ENCODE data around the gene NUDT11.
"Not testable (repeated sequence)": the region's sequence is repeated elsewhere in the genome, so short reads cannot be mapped to it uniquely, and the experiment has no call there.

NUDT11 gene
- total RNA-seq, result 0.97 to 1.1 reads per million in 2 donors

DNA sequence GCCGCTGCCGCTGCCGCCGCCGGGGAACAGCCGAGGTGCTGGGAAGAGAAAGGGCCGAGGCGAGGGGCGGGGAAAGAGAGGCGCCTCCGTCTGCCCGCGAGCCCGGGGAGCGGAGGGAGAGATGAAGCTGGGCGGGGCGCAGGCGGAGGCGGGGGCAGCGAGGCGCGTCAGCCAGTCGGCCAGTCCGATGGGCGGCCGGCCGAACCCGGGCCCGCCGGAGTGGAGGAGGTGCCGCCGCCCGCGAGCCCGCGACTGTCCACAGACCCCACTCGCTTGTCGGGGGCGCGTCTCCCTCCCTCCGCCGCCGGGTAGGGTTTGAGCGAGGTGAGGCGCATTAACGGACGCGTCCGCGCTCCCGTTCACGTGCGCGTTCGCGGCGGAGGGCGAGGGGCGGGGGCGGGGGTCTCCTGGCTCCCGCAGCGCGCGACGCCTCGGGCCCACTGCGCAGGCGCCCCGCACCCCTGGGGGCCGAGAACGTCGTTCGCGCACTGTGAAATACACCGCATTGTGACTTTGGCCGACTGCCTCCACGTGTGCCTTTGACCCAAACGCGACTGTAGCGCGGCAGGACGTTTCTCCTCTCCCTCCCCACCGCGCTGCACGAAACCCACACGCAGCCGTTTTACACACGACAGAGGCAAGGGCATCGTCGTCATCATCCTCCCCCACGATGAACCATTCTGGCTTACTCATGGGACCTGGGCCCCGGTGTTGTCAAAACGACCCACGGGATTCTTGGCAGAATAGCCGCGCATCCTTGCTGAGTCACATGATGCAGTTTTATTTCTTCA is at the start of gene NUDT11:
Gene NUDT11, minus strand, starts transcription at position 92 of the 791 bp plus-strand sequence. CDS start 148 bp downstream, outside the sequence.
- peak; percentile 5 for DNase-seq

DNA sequence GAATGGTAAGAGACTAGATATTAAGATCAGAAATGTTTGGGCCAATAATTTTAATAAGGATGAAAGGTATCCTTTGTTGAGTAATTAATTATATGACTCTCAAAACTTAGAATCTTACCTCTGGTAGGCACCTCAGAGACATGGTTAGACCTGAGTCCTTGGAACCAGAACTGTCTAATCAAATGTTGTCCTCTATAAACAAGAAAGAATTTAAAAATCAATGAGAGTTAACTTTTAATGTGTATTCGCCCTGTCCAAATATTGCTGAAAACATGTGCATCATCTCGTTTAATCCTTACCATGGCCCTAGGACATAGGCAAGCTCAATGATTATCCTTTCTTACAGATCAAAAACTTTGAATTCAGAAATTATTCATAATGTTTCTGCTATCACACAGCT is 24.0 kb upstream of the NUDT11 start:
- DNase-seq, result no peak

DNA sequence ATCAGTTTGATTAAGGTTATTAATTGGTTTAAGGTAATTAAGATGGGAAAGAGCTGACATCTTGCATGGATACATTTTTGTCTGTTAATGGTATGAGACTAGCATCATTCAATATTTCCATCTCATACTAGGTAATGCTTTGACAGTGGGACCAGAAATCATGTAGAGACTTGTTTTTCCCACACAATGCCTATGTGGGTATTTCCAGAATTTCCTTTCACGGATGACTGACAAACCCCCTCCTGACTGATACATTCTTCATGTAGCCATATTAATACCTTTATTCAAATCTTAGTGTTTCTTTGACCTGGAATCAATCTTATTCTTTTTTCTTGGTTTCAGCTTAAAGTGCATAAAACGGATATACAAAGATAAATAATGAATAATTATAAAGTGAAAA is 22.7 kb upstream of the NUDT11 start:
- not testable (repeated sequence) for DNase-seq

DNA sequence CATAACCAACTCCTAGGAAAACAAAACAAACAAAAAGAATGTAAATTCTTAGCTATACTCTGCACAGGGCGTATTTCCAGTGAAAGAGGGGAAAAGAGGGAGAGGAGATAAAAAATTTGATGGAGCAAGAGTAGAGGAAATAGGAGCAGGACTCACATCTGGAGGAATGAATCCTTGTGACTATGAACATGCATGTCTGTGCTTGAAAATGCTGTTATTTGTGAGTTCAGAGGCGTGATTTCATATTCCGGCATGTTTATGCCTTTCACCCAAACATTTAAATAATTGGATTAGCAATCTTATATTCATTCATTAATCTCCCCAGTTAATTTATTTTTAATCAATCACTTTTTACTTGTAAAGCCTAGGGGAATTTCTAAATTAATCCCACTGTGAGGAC is 11.2 kb upstream of the NUDT11 start:
- DNase-seq, result no peak

DNA sequence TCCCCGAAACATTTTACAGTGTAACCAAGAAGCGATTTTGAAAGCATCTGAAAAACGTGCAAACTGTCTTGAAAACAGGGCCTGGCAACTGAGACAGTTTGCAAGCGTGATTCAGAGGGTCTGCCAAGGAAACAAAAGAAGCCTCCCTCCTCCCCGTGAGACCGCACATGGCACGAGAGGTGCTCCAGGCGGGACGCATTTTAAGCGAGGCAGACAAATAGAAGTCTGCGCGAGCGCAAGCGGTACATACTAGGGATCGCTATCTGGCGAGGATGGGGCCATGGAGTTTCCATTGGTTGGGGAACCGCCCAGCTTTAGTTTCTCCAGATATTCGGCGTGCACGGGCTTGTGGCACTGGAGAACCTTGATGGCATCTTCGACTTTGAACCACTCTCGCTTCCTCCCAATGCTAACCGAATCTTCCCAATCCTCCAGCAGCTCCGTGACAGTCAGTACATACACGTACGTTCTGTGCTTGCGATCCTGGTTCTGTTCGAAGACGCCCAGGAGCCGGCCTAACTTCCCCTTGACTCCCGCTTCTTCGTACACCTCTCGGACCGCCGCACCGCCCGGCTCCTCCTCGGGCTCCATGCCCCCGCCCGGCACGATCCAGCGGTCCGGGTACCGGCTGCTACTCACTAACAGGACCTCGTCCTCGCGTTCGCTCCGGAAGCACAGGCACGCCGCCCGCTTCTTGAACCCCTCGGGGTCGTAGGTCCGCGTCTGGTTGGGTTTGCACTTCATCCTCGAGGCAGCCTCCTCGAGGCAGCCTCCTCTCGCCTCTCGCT is 497 bp downstream of the NUDT11 start:
- DNase-seq, result not testable (repeated sequence)

DNA sequence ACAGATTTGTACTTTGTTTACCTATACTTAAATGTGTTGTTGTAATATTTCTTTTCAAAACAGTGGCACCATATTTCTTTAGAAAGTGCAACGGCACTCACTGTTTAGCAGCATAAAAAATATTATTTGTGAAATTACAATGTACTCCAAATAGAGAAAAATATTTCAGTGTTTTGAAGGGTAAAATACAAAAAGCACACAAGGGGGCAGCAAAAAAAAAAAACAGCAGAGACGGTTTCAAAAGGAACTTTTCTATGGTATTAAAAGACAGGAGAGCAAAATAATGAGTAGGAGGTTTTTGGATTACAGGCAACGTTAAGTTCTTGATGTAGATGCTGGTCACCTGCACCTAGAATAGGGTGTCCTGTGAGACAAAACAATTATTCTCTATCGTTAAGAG is 2.0 kb downstream of the NUDT11 start:
- DNase-seq, result no peak

DNA sequence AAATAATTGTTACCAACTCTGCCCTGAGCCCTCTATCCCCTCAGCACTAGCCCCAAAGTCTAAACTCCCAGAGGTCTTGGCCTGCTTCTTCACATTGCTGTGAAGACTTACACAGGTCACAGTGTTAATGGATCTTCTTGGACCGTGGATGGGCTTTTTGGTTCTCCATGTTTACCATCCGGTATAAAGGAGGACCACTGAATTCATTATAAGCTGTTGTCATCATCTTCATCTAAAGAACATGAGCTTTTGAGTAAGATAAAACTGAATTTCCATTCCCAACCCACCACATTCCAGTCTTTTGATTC is 8.5 kb downstream of the NUDT11 start:
- no peak for DNase-seq

DNA sequence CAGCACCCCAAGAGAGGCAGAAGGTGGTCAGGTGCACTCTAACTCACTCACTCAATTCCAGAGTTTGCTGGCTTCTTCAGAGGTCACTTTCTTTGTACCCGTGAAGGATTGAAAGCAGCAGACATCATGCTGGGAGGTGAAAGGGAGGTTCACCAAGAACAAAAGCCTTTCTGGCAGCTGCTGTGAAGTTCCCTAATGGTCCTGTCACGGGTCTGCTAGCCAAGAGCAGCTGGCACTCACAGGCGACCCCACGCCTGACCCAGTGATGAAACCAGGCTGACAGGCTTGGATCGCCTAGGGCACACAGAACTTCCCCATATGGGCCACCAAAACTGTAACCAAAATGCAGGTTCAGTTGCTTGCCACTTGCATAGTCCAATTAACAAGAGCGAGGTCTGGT is 11.8 kb downstream of the NUDT11 start:
- DNase-seq, result no peak

DNA sequence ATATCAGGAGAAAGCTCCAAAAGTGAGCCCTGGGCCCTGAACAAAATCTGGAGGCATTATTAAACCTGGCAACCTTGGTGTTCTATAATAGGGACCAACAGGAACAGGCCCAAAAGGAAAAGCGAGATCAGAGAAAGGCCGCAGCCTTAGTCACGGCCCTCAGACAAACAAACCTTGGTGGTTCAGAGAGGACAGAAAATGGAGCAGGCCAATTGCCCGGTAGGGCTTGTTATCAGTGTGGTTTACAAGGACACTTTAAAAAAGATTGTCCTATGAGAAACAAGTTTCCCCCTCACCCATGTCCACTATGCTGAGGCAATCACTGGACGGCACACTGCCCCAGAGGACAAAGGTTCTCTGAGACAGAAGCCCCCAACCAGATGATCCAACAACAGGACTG is 14.0 kb downstream of the NUDT11 start:
- DNase-seq, result not testable (repeated sequence)

DNA sequence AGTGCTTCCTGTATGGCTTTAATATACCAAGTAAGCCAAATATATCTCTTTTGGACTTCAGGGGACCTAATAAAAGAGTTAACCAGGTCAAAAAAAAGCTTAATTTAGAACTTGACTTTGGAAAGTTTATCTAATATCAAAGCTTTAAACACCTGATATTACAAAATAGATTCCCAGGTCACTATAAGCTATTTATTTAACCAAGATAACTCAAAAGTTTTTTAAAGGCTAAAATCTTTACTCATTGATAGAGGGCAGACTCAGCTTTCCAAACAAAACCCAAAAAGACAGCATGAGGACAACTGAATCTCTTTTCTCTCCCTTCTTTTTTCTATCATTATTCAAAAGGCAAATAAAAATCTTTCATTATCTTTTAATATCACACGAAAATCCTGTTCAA is 19.5 kb downstream of the NUDT11 start:
- no peak for DNase-seq

DNA sequence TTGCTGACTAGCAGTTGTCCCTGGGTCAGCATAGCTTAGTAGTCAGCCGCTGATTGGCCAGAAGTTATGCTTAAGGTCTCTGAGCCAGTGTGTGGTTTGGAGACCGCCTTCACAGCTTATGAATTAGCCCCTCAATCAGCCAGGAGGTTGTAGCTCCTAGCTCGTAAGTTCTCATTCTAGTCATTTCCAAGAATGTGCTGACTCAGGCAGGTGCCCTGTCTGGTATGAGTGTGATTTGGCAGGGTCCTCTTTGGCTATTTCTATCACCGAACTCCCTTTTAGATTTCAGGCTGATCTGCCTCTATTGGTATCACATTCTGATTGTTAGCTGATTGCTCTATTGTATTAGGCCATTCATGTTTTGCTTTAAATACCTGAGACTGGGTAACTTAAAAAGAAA is 33.1 kb downstream of the NUDT11 start:
- DNase-seq, result no peak

DNA sequence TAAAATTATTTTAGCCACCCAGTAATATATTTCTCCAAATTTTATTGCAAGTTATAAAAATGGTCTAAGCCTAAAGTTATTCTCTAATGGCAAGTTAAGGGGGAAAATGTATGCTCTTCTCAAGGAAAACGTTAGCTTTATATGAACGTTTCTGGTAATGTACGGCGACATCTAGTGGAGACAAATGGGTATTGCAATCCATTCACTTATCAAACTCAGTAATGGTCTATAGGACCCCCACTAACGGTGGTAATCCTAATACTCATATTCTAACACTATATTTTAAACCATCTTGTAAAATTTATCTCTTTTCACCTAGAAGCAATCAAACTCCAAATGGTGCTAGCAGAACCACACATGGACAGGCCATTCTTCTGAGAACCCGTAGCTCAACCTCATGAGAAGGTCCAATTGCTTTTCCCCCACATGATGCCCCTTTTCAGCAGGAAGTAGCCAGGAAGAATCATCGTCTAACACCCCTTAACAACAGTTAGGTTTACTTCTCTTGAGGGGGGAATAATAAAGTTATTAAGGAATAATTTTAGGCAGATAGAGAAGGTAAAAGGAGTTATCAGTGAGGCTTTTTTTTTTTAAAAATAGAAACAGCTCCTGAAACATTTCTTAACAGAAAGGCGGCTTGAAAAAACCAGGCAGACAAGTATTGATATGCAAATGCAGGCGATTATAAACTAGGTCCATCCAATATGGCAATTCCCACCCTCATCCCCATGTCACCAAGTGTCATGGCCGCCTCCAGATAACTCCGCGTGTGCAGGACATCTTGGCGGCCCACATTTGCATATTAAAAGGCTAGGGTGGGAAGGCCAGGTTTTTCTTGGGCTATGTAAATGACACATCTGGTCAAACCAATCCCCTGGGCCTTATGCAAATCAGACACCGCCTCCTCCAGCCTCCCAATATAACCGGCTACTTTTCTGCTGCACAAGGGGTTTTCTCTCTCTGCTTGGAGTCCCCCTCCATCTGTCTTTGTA is 35.0 kb downstream of the NUDT11 start:
- no peak for DNase-seq

DNA sequence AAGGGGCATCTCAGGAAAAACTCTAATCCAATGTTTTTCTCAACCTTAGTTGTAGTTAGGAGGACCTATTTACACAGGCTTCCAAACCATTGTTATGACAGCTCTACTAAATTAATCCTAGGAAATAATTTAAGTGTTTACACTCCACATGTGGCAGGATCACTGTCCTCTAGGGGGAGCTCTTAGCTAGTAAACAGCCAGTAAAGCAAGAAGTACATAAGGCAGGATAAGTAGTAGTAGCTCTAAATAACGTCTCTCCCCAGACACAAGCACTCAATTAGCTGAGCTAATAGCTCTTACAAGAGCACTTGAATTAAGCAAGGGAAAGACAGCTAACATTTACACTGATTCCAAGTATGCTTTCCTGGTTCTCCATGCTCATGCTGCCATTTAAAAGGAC is 37.3 kb downstream of the NUDT11 start:
- DNase-seq, result no peak

DNA sequence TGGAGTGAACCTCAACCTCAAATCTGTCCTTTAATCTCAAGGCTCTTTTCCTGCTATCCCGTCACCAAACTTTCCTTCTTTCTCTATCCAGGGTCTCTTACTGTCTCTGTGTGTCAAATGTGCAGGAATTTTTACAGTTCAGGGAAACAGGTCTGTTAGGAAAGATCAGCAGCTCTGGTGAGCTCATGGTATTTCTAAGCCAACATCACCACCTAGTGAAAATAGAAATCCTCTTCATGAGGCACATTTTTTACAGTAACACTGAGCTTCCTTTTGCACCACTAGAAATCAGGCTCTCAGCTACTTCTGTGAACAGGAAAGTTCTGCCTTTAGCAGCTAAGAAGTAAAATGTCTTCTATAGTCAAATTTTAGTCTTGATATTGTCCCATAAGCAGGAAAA is 39.6 kb downstream of the NUDT11 start:
- no peak for DNase-seq

DNA sequence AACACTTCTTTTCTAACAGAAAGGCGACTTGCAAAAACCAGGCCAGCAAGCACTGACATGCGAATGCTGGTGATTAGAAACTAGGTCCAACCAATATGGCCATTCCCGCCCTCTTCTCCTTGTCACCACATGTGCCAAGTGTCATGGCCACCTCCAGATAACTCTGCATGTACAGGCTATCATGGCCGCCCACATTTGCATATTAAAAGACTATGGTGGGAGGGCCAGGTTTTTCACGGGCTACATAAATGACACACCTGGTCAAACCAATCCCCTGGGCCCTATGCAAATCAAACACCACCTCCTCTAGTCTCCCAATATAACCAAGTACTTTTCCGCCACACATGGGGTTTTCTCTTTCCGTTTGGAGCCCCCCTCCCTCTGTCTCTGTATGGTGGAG is 40.1 kb downstream of the NUDT11 start:
- DNase-seq, result no peak

DNA sequence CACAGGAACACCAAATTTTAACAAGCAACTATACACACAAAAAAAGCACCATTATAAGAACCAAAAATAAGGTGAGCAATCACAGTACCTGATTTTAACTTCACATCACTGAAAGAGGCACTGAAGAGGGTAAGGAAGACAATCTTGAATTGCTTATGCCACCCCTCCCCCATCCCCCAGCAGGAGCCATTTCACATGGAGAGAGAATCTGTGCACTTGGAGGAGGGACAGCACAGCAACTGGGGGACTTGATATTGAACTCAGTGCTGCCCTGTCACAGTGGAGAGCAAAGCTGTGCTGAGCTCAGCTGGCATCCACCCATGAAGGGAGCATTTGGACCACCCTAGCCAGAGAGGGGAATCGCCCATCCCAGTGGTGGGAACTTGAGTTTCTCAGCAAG is 56.0 kb downstream of the NUDT11 start:
- no peak for DNase-seq

Data from T-helper 9 cell (primary cell).